AML-193 (cell line): ENCODE results near the gene MIGA2.
A peak's percentile ranks its signal among the peaks of the same experiment; 100 is the strongest.
"Not testable (repeated sequence)": the region's sequence is repeated elsewhere in the genome, so short reads cannot be mapped to it uniquely, and the experiment has no call there.

Experiments used
- DNase-seq, 2 experiments: peaks; one replicate each; lab custom pipeline; 2025; lab: John Stamatoyannopoulos, UW

MIGA2 gene, protein sequence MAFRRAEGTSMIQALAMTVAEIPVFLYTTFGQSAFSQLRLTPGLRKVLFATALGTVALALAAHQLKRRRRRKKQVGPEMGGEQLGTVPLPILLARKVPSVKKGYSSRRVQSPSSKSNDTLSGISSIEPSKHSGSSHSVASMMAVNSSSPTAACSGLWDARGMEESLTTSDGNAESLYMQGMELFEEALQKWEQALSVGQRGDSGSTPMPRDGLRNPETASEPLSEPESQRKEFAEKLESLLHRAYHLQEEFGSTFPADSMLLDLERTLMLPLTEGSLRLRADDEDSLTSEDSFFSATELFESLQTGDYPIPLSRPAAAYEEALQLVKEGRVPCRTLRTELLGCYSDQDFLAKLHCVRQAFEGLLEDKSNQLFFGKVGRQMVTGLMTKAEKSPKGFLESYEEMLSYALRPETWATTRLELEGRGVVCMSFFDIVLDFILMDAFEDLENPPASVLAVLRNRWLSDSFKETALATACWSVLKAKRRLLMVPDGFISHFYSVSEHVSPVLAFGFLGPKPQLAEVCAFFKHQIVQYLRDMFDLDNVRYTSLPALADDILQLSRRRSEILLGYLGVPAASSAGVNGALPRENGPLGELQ

DNA sequence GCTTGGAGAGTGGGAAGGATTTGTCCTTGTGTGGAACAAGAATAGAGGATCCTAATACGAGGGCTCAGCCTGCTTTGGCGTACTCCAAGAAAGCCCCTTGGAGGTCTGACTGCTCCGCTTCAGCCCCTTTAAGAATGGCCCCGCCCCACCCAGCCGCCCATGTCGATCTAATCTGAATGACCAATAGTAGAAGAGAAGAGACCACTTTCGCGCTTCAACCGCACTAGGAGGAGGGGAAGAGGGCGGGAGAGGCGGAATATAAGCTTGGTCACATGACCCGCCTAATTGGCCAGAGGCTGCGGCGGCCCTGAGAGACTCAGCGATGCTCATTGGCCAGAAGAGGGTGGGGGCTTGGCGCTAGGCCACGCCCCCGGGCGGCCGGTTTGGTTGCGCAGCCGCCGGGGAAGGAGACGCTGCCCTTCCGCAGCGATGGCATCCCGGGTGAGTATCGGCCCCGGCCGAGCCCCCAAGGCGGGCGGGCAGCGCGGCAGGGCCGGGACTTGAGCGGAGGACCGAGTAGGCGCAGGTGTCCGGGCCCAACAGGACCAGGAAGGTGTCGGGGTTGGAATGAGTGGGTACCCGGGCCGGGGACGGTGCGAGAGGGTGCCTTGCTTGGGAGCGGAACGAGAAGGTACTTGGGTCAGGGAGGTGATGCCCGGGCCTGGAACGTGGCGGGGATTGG lies at the start of gene MIGA2:
Gene MIGA2, plus strand, starts transcription at position 386 of the 682 bp plus-strand sequence. CDS start 3,969 bp downstream, outside the sequence.
- peak; percentile 98 to 99 for DNase-seq

DNA sequence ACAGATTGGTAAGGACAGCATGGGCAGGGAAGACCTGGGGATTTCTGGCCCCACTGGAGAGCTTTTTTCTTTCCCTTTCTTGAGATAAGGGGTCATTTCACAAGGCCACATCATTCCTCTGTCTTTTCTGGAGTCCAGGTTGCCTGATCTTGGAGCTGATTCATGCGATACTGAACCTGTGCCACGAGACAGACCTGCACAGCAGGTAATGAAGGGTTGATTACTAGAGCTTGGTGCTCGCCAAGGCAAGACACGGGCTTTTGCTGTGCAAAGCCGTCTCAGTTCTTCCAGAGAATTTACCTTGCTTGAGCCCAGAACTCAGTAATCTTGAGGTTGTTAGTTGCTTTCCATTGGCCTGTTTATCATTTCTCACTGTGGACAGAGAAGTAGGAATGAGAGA lies 49.8 kb upstream of the MIGA2 start:
- no peak for DNase-seq

DNA sequence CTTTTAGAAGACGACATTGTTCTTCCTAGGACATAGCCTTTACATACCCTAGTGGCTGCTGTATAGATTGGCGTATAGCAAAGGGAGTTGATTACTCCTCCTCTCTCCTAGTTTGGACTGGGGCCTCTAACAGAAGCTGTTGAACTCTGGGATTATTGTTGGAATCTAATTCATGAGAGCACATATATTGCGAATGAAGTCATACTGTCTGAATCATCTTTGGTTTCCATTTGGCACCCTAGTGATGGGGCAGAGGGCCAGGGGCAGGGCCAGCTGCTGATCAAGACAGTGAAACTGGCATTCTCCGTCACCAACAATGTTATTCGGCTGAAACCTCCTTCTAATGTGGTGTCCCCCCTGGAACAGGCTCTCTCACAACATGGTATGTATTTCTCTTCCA lies 48.6 kb upstream of the MIGA2 start:
- no peak for DNase-seq

DNA sequence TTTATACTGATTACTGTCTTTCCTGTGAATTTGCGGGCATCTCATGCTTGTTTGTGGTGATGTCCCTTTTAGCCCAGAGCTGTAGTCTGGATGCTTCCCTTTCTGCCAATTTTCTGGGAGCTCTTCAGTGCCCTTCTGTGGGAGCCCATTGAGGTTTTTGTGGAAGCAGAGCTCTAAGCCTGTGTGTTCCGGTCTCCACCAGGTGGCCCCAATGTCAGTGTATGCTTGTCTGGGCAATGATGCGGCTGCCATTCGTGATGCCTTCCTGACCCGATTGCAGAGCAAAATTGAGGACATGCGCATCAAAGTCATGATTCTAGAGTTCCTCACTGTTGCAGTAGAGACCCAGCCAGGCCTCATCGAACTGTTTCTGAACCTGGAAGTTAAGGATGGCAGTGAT lies 43.4 kb upstream of the MIGA2 start:
- DNase-seq, result peak in 1 of 2 experiments; percentile 5

DNA sequence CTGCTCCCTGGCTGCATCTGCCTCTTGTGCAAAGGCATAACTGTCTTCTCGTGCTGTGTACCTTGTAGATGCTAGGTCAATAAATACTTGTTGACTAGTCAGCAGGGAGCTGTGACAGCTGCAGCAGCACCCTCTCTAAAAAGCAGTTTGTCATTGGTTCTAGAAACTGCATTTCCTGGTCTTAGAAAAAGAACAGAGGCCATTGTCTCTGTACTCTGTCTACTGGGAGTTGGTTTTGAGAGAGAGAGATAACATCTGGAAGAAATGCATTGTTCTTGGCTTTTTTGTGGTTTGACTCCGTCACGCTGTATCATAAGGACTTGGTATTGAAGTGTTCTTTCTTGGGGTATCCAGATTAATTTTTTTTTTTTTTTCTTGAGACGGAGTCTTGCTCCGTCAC lies 40.6 kb upstream of the MIGA2 start:
- no peak for DNase-seq

DNA sequence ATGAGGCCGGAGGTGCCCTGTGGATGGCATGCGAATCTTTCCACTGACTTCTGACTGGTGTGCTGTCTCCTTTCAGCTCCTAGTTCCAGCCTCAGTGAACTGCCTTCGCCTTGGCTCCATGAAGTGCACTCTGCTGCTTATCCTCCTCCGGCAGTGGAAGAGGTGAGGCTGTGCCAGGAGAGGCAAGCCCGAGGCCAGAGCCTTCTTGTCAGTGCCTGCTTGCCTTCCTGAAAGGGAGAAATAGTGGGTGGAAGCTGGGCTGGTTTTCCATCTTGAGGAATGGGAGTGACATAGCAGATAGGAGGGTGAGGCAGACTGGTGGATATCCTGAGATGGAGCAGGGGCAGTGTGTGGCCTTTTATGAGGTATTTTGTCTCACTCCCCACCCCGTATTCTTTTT lies 38.0 kb upstream of the MIGA2 start:
- no peak for DNase-seq

DNA sequence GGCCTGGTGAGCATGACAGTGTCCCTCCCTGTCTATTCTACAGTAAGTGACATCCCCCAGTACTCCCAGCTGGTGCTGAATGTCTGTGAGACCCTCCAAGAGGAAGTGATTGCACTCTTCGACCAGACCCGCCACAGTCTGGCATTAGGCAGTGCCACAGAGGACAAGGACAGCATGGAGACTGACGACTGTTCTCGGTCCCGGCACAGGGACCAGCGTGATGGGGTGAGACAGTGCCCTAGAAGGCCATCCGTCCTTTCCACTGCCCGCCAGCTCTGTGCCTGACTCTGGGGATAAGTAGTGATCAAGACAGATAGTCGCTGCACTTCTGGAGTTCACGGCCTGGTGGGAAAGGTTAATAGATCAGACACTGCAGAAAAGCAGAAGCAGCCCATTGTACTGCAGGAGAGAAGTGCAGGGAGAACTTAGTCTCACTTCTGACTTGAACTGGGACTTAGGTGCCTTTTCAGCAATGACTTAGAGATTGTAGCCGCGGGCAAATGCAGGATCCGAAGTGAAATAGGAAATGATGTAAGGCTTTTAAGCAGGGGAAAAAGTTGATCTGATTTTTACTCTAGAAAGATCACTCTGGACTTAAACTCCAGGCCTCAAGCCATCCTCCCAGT lies 36.7 kb upstream of the MIGA2 start:
- no peak for DNase-seq

DNA sequence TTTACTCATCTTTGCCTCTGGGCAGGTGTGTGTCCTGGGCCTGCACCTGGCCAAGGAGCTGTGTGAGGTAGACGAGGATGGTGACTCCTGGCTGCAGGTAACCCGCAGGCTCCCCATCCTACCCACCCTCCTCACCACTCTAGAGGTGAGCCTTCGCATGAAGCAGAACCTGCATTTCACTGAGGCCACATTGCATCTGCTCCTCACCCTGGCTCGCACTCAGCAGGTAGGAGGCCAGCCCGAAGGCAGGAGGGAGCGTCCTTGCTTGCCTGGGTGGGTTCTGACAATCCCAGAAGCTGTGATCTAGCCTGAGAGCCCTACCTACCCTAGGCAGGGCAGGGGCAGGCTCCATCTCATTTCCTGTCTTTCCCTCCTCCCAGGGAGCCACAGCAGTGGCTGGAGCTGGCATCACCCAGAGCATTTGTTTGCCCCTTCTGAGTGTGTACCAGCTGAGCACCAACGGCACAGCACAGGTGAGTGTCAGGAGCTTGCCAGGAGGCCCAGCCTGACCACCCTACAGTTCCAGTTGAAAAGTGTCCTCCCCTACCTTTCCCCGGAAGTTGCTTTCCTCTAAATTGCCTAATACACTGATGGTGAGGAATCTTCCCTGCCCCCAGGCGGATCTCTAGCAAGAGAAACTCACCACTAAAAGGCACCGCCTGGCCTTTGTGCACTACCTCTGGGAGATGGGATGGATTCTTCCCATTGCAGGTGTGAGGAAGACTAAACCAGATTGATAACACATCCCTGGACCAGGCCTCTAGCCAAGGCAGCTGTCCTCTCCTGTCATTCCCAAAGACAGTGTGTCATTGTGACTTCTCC lies 34.7 kb upstream of the MIGA2 start:
- no peak for DNase-seq

DNA sequence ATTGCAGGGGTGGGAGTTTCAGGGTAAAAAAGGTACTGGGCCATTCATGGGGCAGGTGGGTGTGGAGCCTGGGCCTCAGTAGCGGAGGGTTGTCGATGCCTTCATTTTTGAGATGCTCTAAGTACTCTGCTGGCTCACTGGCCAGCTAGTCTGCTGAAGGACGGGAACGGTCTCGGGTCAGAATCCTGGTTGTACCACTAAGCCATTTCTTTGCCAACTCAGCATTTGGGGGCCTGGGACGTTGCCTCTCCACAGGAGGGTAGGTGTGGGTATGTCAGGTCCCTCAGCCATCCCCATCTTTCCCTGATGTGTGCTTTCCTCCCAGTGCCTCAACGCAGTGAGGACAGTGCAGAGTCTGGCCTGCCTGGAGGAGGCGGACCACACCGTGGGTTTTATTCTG lies 33.4 kb upstream of the MIGA2 start:
- DNase-seq, result no peak

DNA sequence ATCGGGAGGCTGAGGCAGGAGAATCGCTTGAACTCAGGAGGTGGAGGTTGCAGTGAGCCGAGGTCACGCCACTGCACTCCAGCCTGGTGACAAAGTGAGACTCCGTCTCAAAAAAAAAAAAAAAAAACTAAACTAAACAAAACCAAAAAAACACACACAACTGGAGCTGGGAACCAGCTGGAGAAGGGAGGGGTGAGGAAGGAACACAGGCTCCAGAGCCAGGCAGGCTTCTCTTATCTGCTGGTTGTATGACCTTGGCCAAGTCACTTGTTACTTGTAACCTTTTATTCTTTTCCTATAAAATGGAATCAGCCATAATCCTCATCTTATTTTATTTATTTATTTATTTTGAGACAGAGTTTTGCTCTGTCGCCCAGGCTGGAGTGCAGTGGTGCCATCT lies 32.3 kb upstream of the MIGA2 start:
- not testable (repeated sequence) for DNase-seq

DNA sequence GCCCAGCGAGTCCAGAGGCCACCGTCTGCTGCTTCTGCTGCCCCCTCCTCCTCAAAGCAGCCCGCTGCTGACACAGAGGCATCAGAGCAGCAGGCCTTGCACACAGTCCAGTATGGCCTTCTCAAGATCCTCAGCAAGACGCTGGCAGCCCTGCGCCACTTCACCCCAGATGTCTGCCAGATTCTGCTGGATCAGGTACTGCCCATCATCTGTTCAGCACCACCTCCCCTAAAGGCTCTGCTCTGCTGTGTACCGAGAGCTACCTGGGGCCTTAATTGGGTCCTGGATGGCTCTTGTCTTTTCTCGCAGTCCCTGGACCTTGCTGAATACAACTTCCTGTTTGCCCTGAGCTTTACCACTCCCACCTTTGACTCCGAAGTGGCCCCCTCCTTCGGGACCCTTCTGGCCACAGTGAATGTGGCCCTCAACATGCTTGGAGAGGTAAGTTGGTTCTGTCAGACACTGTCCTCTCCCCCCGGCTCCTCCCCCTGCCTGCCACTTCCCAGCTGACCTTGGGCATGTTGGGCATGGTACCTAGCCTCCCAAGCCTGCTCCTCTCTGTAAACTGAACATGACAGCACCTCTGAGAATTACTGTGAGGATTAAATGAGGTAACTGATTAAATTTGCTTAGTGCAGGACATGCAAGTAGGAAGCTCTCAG lies 31.0 kb upstream of the MIGA2 start:
- DNase-seq, result no peak

DNA sequence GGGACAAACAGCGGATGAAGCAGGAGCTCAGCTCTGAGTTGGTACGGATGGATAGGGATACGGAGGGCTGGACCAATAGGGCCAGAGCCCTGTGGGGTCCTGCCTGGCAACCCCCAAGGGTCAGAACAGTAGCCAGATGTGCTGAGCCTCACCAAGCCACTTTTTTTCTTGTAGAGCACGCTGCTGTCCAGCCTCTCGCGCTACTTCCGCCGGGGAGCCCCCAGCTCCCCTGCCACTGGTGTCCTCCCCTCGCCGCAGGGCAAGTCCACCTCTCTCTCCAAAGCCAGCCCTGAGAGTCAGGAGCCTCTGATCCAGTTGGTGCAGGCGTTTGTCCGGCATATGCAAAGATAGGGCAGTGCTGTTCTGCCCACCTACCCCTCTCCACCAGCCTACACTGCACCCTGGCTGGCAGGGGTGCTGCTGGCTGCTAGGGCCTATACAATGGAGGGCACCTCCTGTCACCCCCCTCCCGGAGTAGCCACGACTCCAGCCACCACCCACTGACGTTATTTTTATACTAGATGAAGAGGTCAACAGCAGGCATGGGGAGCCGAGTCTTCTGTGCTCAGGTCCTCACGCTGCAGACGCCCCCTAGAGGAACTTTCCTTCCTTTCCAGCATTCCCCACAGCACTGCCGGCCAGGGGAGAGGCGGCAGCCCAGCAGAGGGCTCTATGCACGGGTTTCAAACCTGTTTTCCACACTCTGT lies 29.9 kb upstream of the MIGA2 start:
- DNase-seq, result peak; percentile 65 to 75

DNA sequence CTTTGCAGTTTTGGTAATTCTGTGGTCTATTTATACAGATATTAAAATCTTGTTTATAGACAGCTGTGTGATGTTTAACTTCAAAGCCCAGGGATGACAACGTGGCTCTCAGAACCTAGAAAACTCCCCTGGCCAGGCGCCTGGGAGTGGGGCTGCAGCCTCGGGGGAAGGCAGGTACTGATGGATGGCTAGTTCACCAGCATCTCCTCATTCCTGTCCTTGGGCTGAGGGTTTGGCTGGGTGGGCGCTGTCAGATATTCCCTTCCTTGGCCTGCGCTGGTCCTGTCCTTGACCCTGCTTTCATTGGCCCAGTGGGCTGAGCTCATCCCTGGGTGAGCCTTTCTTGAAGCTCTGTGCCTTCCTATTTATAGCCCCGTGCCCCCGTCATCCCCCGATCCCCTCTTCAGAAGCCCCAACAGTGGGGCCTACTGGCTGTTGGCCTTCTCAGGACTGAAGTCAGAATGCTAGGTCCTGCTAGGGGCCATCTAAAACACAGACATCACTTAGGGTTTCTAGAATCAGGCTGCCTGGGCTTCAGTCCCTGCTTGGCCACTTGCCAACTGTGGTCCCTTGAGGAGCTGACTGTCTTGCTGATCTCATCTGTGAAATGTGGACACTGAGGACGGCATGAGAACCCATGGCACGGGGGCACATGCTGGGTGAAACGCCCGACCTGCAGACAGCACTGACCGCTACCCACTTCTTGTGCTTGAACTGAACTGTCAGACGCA lies 29.2 kb upstream of the MIGA2 start:
- DNase-seq, result no peak

DNA sequence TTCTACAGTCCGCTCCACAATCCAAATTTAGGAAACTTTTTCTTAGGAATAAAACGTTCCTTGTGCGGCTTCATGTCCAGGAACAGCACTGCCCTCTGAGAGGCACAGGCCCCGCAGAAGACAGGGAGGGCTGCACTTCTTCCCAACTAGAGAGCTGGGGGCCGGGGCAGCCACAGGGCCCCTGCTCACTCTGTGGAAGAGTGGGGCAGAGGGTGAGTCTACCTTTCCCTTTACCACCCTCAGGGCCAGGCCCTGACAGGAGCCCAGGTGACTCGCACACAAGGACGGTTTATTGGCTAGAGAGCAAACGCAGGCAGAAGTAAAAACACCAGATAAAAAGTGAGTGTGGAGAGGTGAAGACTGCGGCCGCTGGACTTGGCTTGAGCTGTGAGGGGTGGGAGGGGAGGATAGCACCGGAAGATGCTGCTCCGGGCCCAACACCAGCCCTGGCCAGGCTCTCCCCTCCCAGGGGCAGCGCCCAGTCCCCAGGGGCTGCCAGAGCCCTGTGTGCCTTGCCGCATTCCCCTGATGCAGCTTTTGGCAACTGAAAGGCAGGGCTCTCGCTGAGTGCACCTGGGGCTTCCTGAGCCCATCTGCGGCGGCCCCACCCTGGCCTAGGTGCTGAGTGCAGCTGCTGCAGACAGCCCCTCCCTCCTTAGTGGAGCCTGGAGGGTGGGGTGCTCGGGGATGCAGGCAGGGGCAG lies 28.5 kb upstream of the MIGA2 start:
- DNase-seq, result no peak

DNA sequence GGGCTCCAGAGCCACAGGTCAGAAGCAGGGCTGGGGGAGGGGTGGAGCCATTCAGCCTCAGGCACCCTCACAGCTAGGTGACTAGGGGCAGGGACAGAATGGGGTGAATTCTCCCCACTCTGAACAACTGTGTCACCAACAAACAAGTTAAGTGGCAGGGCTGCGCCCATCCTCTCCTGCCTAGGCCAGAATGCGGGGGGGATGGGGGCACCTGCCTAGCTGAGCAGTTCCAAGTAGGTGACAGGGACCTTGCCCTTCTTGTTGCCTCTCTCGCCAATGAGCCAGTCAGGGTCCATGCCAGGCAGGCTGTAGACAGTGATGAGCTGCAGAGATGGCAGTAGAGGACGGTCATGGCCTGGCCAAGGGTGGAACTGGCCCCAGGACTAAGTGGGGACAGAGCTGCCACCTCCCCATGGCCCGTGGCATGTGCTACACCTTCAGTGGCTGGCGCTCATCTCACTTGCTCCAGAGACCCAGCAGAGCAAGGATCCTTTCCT lies 27.9 kb upstream of the MIGA2 start:
- DNase-seq, result no peak

DNA sequence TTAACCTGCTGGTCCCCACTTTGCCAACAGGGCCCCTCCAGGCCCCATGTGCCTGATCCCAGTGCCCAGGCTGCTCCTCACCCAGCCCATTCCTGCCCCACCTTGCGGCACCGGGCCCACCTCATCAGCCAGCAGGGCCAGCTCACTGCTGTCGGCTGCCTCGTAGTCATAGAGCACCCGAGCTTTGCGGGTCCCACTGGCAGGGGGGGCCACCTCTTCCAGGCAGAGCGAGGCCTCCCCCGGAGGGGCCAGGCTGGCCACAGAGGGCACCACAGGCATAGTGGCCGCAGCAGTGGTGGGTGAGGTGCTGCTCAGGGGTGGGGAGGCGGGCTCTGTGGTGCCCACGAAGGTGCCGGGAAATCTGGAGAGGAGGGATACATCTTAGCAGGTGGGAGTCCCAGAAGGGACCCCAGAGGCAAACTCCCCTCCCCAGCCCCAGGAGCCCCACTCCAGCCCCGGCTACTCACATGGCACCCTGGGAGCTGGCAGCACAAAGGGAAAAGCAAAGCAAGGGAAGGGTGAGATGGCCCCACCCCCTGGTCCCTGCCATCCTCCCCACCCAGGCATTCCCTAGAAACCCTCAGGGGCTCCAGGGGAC lies 27.3 kb upstream of the MIGA2 start:
- DNase-seq, result no peak

DNA sequence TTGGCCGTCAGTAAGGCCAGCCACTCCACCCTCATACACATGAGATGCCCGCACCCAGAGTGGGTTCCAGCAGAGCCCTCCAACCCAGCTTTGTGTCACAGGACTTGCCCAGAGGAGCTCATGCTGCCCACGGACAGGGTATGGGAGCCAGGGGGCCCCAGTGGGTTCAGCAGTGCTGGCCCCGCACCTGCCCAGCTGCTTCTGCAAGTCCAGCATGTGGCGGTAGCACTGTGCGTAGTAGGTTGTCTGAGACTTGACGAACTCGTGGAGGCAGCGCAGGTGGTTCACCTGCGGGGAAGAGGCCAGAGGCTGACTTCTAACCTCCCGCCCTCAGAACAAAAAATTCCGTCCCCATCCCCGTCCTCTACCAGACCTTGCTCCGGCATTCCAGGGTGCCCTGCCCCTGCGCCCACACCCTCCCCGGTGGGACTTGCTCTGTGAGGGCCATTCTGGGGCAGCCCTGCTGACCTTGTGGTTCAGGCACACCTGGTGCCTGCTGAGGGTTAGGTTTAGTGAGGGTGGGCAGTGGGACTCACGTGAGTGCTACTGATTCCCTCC lies 26.8 kb upstream of the MIGA2 start:
- no peak for DNase-seq

DNA sequence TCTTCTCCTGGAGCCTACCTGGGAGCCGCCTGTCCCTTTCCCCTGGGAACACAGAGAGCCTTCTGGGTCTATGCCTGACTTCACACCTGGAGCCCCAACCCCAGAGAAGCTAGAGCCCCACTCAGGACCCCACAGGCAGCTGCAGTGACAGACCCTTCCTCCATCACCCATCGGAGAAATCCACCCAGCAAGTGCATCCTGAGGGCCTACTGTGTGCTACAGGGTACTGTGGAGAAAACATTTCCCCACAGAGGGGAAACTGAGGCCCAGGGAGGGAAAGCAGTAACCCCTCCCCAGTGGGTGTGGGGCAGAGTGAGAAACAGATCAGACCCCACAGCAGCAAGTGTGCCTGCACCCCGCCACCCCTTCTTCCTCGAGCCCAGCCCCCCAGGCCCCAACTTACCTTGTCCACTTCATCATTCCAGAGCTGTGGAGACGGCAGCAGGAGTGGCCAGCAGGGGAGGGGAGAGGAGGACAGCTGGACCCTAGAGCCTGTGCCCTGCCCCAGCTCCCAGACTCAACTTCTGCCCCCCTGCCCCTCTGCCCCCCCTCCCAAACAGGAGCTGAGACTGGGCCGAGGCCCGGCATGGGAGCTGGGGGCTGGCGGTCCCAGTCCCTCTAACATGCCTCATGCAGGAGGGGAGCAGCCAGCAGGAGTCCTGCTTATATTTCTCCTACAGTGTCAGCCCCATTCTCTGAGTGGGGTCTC lies 26.0 kb upstream of the MIGA2 start:
- no peak for DNase-seq
